Measurements from ENCODE around the gene DLK1. TPM values are rescaled to one million over a fixed set of nuclear protein-coding genes. Genes with fewer than 3 reads are reported as not detected.

The DLK1 gene
- total RNA-seq, 2 experiments from 2014 or later = not detected

DNA sequence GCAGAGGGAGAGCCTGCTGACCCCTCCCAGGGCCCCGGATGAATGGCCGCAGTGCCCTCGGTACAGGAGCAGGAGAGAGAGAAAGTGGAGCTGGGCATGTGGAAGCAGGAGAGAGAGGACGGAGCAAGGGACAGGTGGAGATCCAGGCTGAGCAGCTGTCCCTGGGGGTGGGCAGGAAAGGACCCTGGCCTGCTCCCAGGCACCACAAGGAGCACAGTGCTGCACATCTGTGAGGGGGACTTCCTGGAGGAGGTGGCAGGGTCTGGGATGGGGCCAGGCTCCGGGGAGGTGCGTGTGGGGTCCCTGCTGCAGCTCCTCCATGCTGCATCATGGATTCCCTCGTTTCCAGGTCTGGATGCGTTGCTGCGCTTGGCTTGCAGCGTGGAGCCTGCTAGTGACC, 13.0 kb upstream of the DLK1 start:
- H3K9me3 Mint-ChIP-seq (ENCODE audit: low read depth) = no peaks in the 10 kb centered on the region
- CTCF ChIA-PET = no interaction called here
- H3K27ac Mint-ChIP-seq = no peak overlapping the region
- no peaks in the 10 kb centered on the region for H3K4me1 Mint-ChIP-seq
- DNase-seq (no peak), ATAC-seq (no peak)
- H3K27me3 Mint-ChIP-seq = peaks cover 23% of the 10 kb centered on the region
- H3K36me3 Mint-ChIP-seq = no peaks in the 10 kb centered on the region
- H3K4me3 Mint-ChIP-seq = no peak overlapping the region

- no peak for DNase-seq
- H3K27ac Mint-ChIP-seq = no peak overlapping the region
- H3K36me3 Mint-ChIP-seq = no peaks in the 10 kb centered on the region
- H3K9me3 Mint-ChIP-seq (ENCODE audit: low read depth) = no peaks in the 10 kb centered on the region
- no peaks in the 10 kb centered on the region for H3K4me1 Mint-ChIP-seq
- CTCF ChIA-PET = no interaction called here
- H3K4me3 Mint-ChIP-seq = no peak overlapping the region
- ATAC-seq = no peak
- H3K27me3 Mint-ChIP-seq = peaks cover 24% of the 10 kb centered on the region
These were observed 12.3 kb upstream of the DLK1 start for GRCh38 chr14:100714258-100714892.

- Mint-ChIP-seq H3K27me3 (peaks cover 20% of the 10 kb centered on the region), H3K4me3 (no peak overlapping the region), H3K4me1 (no peaks in the 10 kb centered on the region), H3K9me3 (ENCODE audit: low read depth) (no peaks in the 10 kb centered on the region), H3K36me3 (no peaks in the 10 kb centered on the region), H3K27ac (no peak overlapping the region)
- DNase-seq = no peak
- CTCF ChIA-PET = no interaction called here
- no peak for ATAC-seq
These were observed 11.4 kb upstream of the DLK1 start for GRCh38 chr14:100715332-100715731.

GRCh38 chr14:100715803-100716202, 10.9 kb upstream of the DLK1 start:
- Mint-ChIP-seq H3K4me3 (no peak overlapping the region), H3K27ac (no peak overlapping the region), H3K27me3 (peaks cover 16% of the 10 kb centered on the region), H3K36me3 (no peaks in the 10 kb centered on the region), H3K4me1 (no peaks in the 10 kb centered on the region), H3K9me3 (ENCODE audit: low read depth) (no peaks in the 10 kb centered on the region)
- CTCF ChIA-PET = no interaction called here
- ATAC-seq (no peak), DNase-seq (no peak)

DNA sequence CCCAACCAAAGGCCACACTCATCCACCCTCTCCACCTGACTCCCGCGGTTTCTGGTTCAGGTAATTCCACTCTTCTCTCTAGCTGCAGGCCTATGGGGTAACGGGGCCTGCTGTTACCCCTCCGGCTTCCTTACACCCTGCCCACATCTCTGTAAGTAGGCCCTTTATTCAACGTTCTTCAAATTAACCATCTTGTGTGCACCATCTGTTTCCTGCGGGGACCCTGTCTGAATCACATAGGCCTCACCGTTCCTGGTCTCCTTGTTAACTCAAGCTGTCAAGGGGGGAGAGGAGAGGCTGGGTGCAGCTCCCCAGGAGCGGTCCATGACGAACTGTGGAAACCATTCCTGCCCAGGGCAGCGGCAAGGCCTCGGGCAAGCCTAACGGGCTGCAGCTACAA, 9.3 kb upstream of the DLK1 start:
- ATAC-seq = no peak
- no peaks in the 10 kb centered on the region for H3K4me1 Mint-ChIP-seq
- no peaks in the 10 kb centered on the region for H3K9me3 Mint-ChIP-seq (ENCODE audit: low read depth)

DNA sequence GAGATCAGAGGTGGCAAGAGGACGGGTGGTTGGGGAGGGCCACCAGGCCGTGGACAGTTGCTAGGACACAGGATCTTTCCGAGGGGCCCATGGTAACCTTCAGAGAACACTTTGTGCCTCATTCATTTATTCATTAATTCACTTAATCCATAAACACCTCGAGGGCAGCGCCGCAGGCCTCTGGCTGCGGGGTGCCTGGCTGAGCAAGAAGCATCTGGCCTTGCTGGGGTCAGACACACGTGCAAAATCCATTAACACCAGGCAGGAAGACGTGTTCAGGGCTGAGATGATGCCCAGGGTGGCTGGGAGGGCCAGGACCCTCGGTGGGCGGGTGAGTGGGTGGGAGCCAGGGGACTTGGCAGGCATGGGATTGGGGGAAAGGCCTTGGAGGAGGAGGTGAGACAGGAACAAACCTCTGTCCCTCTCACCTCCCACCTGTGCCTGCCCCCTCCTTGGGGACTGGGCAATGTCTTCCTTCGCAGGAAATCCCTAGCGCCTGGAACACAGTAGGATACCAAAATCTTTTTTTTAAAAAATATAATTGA, 6.6 kb upstream of the DLK1 start:
- Mint-ChIP-seq H3K36me3 (no peaks in the 10 kb centered on the region), H3K27ac (no peak overlapping the region), H3K4me3 (no peak overlapping the region), H3K9me3 (ENCODE audit: low read depth) (no peaks in the 10 kb centered on the region), H3K4me1 (no peaks in the 10 kb centered on the region), H3K27me3 (peaks cover 10% of the 10 kb centered on the region)
- DNase-seq (no peak), ATAC-seq (no peak)
- CTCF ChIA-PET = no interaction called here

More for the DNA sequence above, 9.3 kb upstream of the DLK1 start:
- H3K27ac Mint-ChIP-seq = no peak overlapping the region
- DNase-seq = no peak
- H3K27me3 Mint-ChIP-seq = peaks cover 12% of the 10 kb centered on the region
- no peaks in the 10 kb centered on the region for H3K36me3 Mint-ChIP-seq
- H3K4me3 Mint-ChIP-seq = no peak overlapping the region
- CTCF ChIA-PET = no interaction called here

DNA sequence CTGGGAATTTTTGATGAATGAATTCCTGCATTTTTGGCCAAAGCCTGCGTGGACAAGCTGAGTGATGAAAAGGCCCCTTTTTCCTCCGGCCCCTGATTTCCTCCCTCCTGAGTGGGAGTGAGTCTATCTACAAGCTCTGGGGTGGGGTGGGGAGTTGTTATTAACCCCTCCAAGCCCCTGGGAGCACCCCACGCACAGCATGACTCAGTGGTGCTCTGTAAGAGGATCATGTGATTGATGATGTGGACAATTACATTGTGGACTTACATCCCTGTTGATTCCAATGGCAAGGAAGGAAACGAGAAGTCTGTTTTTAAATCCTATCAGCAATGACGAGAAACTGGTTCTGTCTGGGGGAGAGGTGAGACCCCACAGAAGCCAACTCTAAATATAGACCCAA, 5.1 kb upstream of the DLK1 start:
- ATAC-seq (no peak), DNase-seq (no peak)
- Mint-ChIP-seq H3K9me3 (ENCODE audit: low read depth) (no peaks in the 10 kb centered on the region), H3K27me3 (peaks cover 20% of the 10 kb centered on the region), H3K4me1 (no peaks in the 10 kb centered on the region), H3K36me3 (no peaks in the 10 kb centered on the region), H3K27ac (no peak overlapping the region), H3K4me3 (no peak overlapping the region)
- CTCF ChIA-PET = no interaction called here

DNA sequence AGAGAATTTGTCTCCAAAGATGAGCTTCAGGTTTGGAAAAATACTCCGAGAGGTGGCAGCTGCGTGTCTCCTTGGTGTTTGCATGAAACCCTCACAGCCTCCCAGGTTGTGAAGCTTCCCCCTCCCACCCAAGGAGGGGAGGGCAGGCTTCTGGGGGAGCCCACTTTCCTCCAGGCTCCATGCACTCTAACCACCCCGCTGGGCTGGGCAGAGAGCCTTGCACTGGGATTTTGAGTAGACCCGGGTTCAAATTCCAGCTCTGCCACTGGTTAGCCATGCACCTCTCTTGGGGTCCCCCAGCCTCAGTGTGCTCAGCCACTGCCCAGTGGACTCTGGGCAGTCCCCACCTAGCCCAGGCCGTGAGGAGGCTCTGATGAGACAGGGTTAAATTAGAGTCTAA, 4.3 kb upstream of the DLK1 start:
- Mint-ChIP-seq H3K4me3 (no peak overlapping the region), H3K27ac (no peak overlapping the region), H3K4me1 (no peaks in the 10 kb centered on the region), H3K36me3 (no peaks in the 10 kb centered on the region), H3K27me3 (peaks cover 24% of the 10 kb centered on the region), H3K9me3 (ENCODE audit: low read depth) (no peaks in the 10 kb centered on the region)
- DNase-seq (no peak), ATAC-seq (no peak)
- CTCF ChIA-PET = no interaction called here

- CTCF ChIA-PET = no interaction called here
- H3K27me3 Mint-ChIP-seq = peaks cover 29% of the 10 kb centered on the region
These were observed 3.4 kb upstream of the DLK1 start for GRCh38 chr14:100723135-100723829.

GRCh38 chr14:100723830-100724437, 2.8 kb upstream of the DLK1 start:
- CTCF ChIA-PET = no interaction called here
- ATAC-seq (no peak), DNase-seq (no peak)
- Mint-ChIP-seq H3K36me3 (no peaks in the 10 kb centered on the region), H3K4me1 (no peaks in the 10 kb centered on the region), H3K27ac (no peak overlapping the region), H3K4me3 (no peak overlapping the region), H3K27me3 (peaks cover 27% of the 10 kb centered on the region), H3K9me3 (ENCODE audit: low read depth) (no peaks in the 10 kb centered on the region)

More at GRCh38 chr14:100723135-100723829, 3.4 kb upstream of the DLK1 start:
- DNase-seq (no peak), ATAC-seq (no peak)
- H3K4me1 Mint-ChIP-seq = no peaks in the 10 kb centered on the region
- no peak overlapping the region for H3K27ac Mint-ChIP-seq
- H3K9me3 Mint-ChIP-seq (ENCODE audit: low read depth) = no peaks in the 10 kb centered on the region
- H3K4me3 Mint-ChIP-seq = no peak overlapping the region
- H3K36me3 Mint-ChIP-seq = no peaks in the 10 kb centered on the region

DNA sequence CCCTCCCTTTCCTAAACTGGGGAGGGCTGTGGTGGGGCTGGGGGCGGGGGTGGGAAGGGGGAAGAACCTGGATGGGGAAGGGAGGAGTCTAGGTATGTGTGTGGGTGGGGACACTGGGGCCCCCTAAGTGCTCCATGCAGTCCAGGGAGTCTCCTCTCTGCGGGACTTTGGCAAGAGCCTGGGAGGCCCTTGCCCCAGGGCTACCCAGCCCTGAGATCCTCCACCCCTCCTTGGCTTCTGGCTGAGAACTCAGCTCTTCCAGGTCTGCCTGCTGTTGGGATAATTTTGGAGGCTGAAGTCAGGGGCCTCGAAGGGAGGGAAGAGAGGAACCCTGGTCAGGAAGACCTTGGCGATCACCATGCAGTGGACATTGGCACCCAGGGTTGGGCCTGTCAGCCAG, 2.2 kb upstream of the DLK1 start:
- ATAC-seq = no peak
- no peak overlapping the region for H3K27ac Mint-ChIP-seq
- H3K36me3 Mint-ChIP-seq = no peaks in the 10 kb centered on the region
- H3K4me1 Mint-ChIP-seq = no peaks in the 10 kb centered on the region
- peaks cover 32% of the 10 kb centered on the region for H3K27me3 Mint-ChIP-seq
- H3K4me3 Mint-ChIP-seq = no peak overlapping the region
- no peaks in the 10 kb centered on the region for H3K9me3 Mint-ChIP-seq (ENCODE audit: low read depth)
- CTCF ChIA-PET = no interaction called here
- no peak for DNase-seq

GRCh38 chr14:100725587-100726387, 905 bp upstream of the DLK1 start:
- H3K36me3 Mint-ChIP-seq = no peaks in the 10 kb centered on the region
- H3K9me3 Mint-ChIP-seq (ENCODE audit: low read depth) = no peaks in the 10 kb centered on the region
- peaks cover 37% of the 10 kb centered on the region for H3K27me3 Mint-ChIP-seq
- CTCF ChIA-PET = no interaction called here
- no peak overlapping the region for H3K4me3 Mint-ChIP-seq
- no peak overlapping the region for H3K27ac Mint-ChIP-seq
- no peaks in the 10 kb centered on the region for H3K4me1 Mint-ChIP-seq
- DNase-seq = no peak
- ATAC-seq = no peak

DNA sequence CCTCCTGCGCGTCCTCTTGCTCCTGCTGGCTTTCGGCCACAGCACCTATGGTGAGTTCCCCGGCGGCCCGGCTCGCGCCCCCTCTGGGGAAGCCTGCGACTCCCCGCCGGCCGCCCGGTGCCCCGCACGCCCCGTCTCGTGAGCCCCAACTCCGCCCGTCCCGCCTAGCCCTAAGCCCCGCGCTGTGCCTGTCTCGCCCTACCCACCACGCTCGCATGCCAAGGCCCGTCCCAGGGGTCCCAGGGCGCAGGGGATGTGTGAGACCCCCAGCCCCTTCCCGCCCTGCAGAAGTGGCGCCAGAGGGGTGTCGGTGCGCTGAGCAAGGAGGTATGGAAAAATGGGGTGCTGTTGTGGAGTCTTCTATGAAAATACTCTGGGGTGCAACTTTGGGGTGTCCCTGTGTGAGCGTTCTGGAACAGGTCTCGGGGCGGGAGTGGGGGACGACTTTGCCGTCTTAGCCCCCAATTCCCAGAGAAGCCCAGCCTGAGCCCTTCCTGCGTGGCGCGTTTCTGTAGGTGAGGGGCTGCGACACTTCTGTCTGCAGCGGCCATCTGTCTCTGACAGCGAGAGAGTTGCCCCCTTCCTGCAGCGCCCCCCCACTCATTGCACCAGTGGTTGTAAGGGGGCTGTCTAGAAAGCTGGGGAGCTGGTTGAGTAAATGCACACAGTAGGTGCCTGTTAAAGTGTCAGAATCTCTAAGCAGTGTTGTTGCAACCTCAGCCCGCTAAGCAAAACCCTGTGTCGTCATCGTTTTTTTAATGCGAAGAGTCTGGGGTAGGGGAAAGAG, 587 bp downstream of the DLK1 start:
- DNase-seq (no peak), ATAC-seq (no peak)
- Mint-ChIP-seq H3K4me1 (no peaks in the 10 kb centered on the region), H3K9me3 (ENCODE audit: low read depth) (no peaks in the 10 kb centered on the region), H3K36me3 (no peaks in the 10 kb centered on the region), H3K27me3 (peaks cover 37% of the 10 kb centered on the region), H3K27ac (no peak overlapping the region), H3K4me3 (no peak overlapping the region)
- CTCF ChIA-PET = no interaction called here

Measured in activated CD8-positive, alpha-beta memory T cell treated with anti-CD3 and anti-CD28 coated beads, Interleukin-2, amount 10 ng/mL, durations not matched to agents 7 days and 5 days (primary cell).